ENCODE results near the gene TMEM147. TPM values are rescaled to one million over a fixed set of nuclear protein-coding genes. Genes with fewer than 3 reads are reported as not detected.

Gene TMEM147
- total RNA-seq, 5 donors from 2014 or later (not counting 1 experiment from before 2014, with no cell fraction given) = 27.5 to 46.6 (median 44.2) TPM

- peaks cover 0 to 17% of the 10 kb centered on the region in 2 experiments for H3K4me1 ChIP-seq (ENCODE audit: control insufficient read depth in 1 of 2, extremely low read depth in 1 of 2, insufficient read depth in 2 of 2, low read length in 2 of 2)
- no peaks in the 10 kb centered on the region for H3K9me3 ChIP-seq
- peaks cover 0 to 29% of the 10 kb centered on the region in 2 experiments for H3K27me3 ChIP-seq (replicated peaks in 1 of 2; ENCODE audit: control insufficient read depth in 2 of 2, extremely low read depth in 1 of 2, insufficient read depth in 2 of 2, low read length in 1 of 2)
- Mint-ChIP-seq H3K4me1 (peaks cover 5 to 13% (median 12%) of the 10 kb centered on the region in 3 donors), H3K4me3 (no peak overlapping the region), H3K27ac (no peak overlapping the region), H3K36me3 (peaks cover 3% of the 10 kb centered on the region), H3K9me3 (no peaks in the 10 kb centered on the region), H3K27me3 (peaks cover 17 to 21% of the 10 kb centered on the region in 2 donors)
- CTCF ChIA-PET = no interaction called here
- 79% methylated on average over 28 of the region's 30 CpGs for WGBS (ENCODE audit: insufficient coverage)
- ATAC-seq (replicated peaks in 1 of 4) (no peak), DNase-seq (no peak)
- H3K27ac ChIP-seq (ENCODE audit: low read length) = no peak overlapping the region
- no peaks in the 10 kb centered on the region for H3K36me3 ChIP-seq (ENCODE audit: control insufficient read depth in 2 of 2, extremely low read depth in 1 of 2, insufficient read depth in 1 of 2, low read length in 1 of 2)
- POLR2A ChIA-PET = interaction anchor here in 1 of 2 donors (0.5 kb wide), 1 partner anchor 11 kb away, joined by 5 read pairs; no protein-coding TSS in a partner anchor
- no peak overlapping the region for H3K4me3 ChIP-seq (ENCODE audit: control insufficient read depth in 1 of 2, extremely low read depth in 1 of 2, low read length in 1 of 2)
Measured at GRCh38 chr19:35555301-35556005, 10.0 kb downstream of the TMEM147 start.

GRCh38 chr19:35556025-35556590 lies 10.7 kb downstream of the TMEM147 start:
- WGBS (ENCODE audit: insufficient coverage) = 73% methylated on average over 5 of the region's 9 CpGs
- ATAC-seq (replicated peaks in 1 of 4) (no peak), DNase-seq (no peak)
- Mint-ChIP-seq H3K27me3 (peaks cover 23 to 28% of the 10 kb centered on the region in 2 donors), H3K27ac (no peak overlapping the region), H3K4me3 (peak overlapping the region in 1 of 3 donors; percentile 18), H3K4me1 (peaks cover 5 to 13% (median 12%) of the 10 kb centered on the region in 3 donors), H3K36me3 (no peaks in the 10 kb centered on the region), H3K9me3 (no peaks in the 10 kb centered on the region)
- Histone ChIP-seq H3K27me3 (replicated peaks in 1 of 2; ENCODE audit: control insufficient read depth in 2 of 2, extremely low read depth in 1 of 2, insufficient read depth in 2 of 2, low read length in 1 of 2) (peaks cover 0 to 35% of the 10 kb centered on the region in 2 experiments), H3K4me3 (ENCODE audit: control insufficient read depth in 1 of 2, extremely low read depth in 1 of 2, low read length in 1 of 2) (no peak overlapping the region), H3K36me3 (ENCODE audit: control insufficient read depth in 2 of 2, extremely low read depth in 1 of 2, insufficient read depth in 1 of 2, low read length in 1 of 2) (no peaks in the 10 kb centered on the region), H3K27ac (ENCODE audit: low read length) (no peak overlapping the region), H3K9me3 (no peaks in the 10 kb centered on the region), H3K4me1 (ENCODE audit: control insufficient read depth in 1 of 2, extremely low read depth in 1 of 2, insufficient read depth in 2 of 2, low read length in 2 of 2) (peaks cover 0 to 17% of the 10 kb centered on the region in 2 experiments)
- CTCF ChIA-PET = interaction anchor here in 1 of 2 donors (1.2 kb wide), 1 partner anchor 39 kb away, joined by 4 read pairs; no protein-coding TSS in a partner anchor
- POLR2A ChIA-PET = interaction anchor here in 1 of 2 donors (0.5 kb wide), 1 partner anchor 11 kb away, joined by 5 read pairs; no protein-coding TSS in a partner anchor

GRCh38 chr19:35556846-35557538 lies 11.6 kb downstream of the TMEM147 start:
- no peak overlapping the region for H3K4me3 ChIP-seq (ENCODE audit: control insufficient read depth in 1 of 2, extremely low read depth in 1 of 2, low read length in 1 of 2)
- Mint-ChIP-seq H3K27ac (no peak overlapping the region), H3K9me3 (no peaks in the 10 kb centered on the region), H3K4me3 (peak overlapping the region; percentile 39 to 76 (median 54)), H3K4me1 (peaks cover 5 to 13% (median 12%) of the 10 kb centered on the region in 3 donors), H3K36me3 (no peaks in the 10 kb centered on the region), H3K27me3 (peaks cover 30 to 35% of the 10 kb centered on the region in 2 donors)
- 93% methylated on average over 16 of the region's 16 CpGs for WGBS (ENCODE audit: insufficient coverage)
- ChIA-PET CTCF (interaction anchor here in 1 of 2 donors (1.2 kb wide), 1 partner anchor 38 kb away, joined by 4 read pairs; no protein-coding TSS in a partner anchor), POLR2A (no interaction called here)
- no peaks in the 10 kb centered on the region for H3K36me3 ChIP-seq (ENCODE audit: control insufficient read depth in 2 of 2, extremely low read depth in 1 of 2, insufficient read depth in 1 of 2, low read length in 1 of 2)
- peaks cover 0 to 41% of the 10 kb centered on the region in 2 experiments for H3K27me3 ChIP-seq (replicated peaks in 1 of 2; ENCODE audit: control insufficient read depth in 2 of 2, extremely low read depth in 1 of 2, insufficient read depth in 2 of 2, low read length in 1 of 2)
- no peaks in the 10 kb centered on the region for H3K9me3 ChIP-seq
- no peak overlapping the region for H3K27ac ChIP-seq (ENCODE audit: low read length)
- H3K4me1 ChIP-seq (ENCODE audit: control insufficient read depth in 1 of 2, extremely low read depth in 1 of 2, insufficient read depth in 2 of 2, low read length in 2 of 2) = peaks cover 0 to 17% of the 10 kb centered on the region in 2 experiments
- no peak for ATAC-seq (replicated peaks in 1 of 4)
- DNase-seq = no peak

- H3K27me3 Mint-ChIP-seq = peaks cover 36 to 43% of the 10 kb centered on the region in 2 donors
- H3K27ac Mint-ChIP-seq = no peak overlapping the region
- 14% methylated on average over 49 of the region's 60 CpGs for WGBS (ENCODE audit: insufficient coverage)
- Histone ChIP-seq H3K27me3 (replicated peaks in 1 of 2; ENCODE audit: control insufficient read depth in 2 of 2, extremely low read depth in 1 of 2, insufficient read depth in 2 of 2, low read length in 1 of 2) (peaks cover 0 to 49% of the 10 kb centered on the region in 2 experiments), H3K4me1 (ENCODE audit: control insufficient read depth in 1 of 2, extremely low read depth in 1 of 2, insufficient read depth in 2 of 2, low read length in 2 of 2) (peaks cover 0 to 17% of the 10 kb centered on the region in 2 experiments), H3K4me3 (ENCODE audit: control insufficient read depth in 1 of 2, extremely low read depth in 1 of 2, low read length in 1 of 2) (peak overlapping the region; percentile 29 to 45), H3K27ac (ENCODE audit: low read length) (no peak overlapping the region), H3K9me3 (no peaks in the 10 kb centered on the region), H3K36me3 (ENCODE audit: control insufficient read depth in 2 of 2, extremely low read depth in 1 of 2, insufficient read depth in 1 of 2, low read length in 1 of 2) (no peaks in the 10 kb centered on the region)
- H3K4me3 Mint-ChIP-seq = peak overlapping the region; percentile 67 to 76 (median 71)
- H3K9me3 Mint-ChIP-seq = no peaks in the 10 kb centered on the region
- DNase-seq (peak in 25 of 35 experiments; percentile 13 to 55 (median 37)), ATAC-seq (replicated peaks in 1 of 4) (peak; percentile 56 to 81 (median 67))
- ChIA-PET POLR2A (no interaction called here), CTCF (no interaction called here)
- H3K4me1 Mint-ChIP-seq = peaks cover 5 to 13% (median 12%) of the 10 kb centered on the region in 3 donors
- H3K36me3 Mint-ChIP-seq = no peaks in the 10 kb centered on the region
Measured at GRCh38 chr19:35557539-35558399, 12.3 kb downstream of the TMEM147 start.

- DNase-seq (no peak), ATAC-seq (replicated peaks in 1 of 4) (no peak)
- H3K27ac ChIP-seq (ENCODE audit: low read length) = no peak overlapping the region
- Mint-ChIP-seq H3K36me3 (no peaks in the 10 kb centered on the region), H3K4me3 (peak overlapping the region; percentile 17 to 76 (median 34)), H3K27ac (no peak overlapping the region), H3K9me3 (no peaks in the 10 kb centered on the region), H3K27me3 (peaks cover 43 to 45% of the 10 kb centered on the region in 2 donors), H3K4me1 (peaks cover 5 to 13% (median 12%) of the 10 kb centered on the region in 3 donors)
- CTCF ChIA-PET = no interaction called here
- no peaks in the 10 kb centered on the region for H3K36me3 ChIP-seq (ENCODE audit: control insufficient read depth in 2 of 2, extremely low read depth in 1 of 2, insufficient read depth in 1 of 2, low read length in 1 of 2)
- POLR2A ChIA-PET = no interaction called here
- no peaks in the 10 kb centered on the region for H3K9me3 ChIP-seq
- H3K4me3 ChIP-seq (ENCODE audit: control insufficient read depth in 1 of 2, extremely low read depth in 1 of 2, low read length in 1 of 2) = peak overlapping the region; percentile 15 to 29
- WGBS (ENCODE audit: insufficient coverage) = 42% methylated on average over 49 of the region's 53 CpGs
- peaks cover 0 to 57% of the 10 kb centered on the region in 2 experiments for H3K27me3 ChIP-seq (replicated peaks in 1 of 2; ENCODE audit: control insufficient read depth in 2 of 2, extremely low read depth in 1 of 2, insufficient read depth in 2 of 2, low read length in 1 of 2)
- peaks cover 0 to 17% of the 10 kb centered on the region in 2 experiments for H3K4me1 ChIP-seq (ENCODE audit: control insufficient read depth in 1 of 2, extremely low read depth in 1 of 2, insufficient read depth in 2 of 2, low read length in 2 of 2)
Measured at GRCh38 chr19:35558400-35559280, 13.2 kb downstream of the TMEM147 start.

Measured in T-cell (primary cell).